T-helper 9 cell (primary cell): ENCODE data around the gene PTGER1.
A peak's percentile ranks its signal among the peaks of the same experiment; 100 is the strongest.
"Not testable (repeated sequence)": the region's sequence is repeated elsewhere in the genome, so short reads cannot be mapped to it uniquely, and the experiment has no call there.

Source experiments
- DNase-seq: peaks from one replicate; pipeline ENCODE4 v3.0.0-alpha.2; 2020
- total RNA-seq, 2 donors: gene quantifications; one replicate each; lab custom pipeline; 2026; lab: John Stamatoyannopoulos, UW

Gene PTGER1, protein sequence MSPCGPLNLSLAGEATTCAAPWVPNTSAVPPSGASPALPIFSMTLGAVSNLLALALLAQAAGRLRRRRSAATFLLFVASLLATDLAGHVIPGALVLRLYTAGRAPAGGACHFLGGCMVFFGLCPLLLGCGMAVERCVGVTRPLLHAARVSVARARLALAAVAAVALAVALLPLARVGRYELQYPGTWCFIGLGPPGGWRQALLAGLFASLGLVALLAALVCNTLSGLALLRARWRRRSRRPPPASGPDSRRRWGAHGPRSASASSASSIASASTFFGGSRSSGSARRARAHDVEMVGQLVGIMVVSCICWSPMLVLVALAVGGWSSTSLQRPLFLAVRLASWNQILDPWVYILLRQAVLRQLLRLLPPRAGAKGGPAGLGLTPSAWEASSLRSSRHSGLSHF
- 0 to 0.07 reads per million in 2 donors for total RNA-seq

DNA sequence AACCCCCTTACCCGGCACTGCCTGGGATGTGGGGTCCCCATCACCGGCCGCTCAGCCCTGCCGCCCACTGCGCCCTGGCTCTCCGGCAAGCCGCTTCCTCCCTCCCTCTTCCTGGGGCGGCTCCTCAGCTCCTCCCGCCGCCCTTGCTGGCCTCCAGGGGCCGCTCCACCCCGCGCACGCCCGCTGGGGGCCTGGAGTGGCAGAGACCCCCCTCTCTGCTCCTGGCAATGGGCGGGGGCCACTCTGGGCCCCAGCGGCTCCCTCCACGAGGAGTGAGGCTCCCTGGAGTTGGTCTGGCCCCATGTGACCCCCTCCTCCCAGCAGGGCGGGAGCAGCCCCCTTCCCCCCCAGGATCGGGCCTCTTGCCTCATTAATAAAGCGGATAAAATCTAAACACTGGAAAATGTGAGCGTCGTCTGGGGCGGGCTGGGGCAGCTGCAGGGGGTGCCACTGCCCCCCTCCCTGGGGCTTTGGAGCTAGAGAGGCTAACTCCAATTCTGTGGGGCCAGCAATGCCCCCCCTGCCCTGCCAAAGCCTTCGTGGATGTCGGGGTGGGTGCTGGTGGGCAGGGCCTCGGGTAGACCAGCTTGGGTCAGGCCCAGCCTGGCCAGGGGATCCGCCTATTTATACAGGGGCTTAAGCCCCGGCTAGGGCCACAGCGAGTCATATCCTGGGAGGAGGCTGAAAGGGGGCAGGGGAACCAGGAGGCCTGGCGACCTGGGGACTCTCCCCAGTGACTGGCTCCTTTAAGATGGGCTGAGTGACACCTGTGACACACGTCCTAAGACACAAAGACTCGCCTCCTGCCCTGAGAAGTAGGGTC is at the start of gene PTGER1:
TSS of gene PTGER1 (minus strand) at position 104 of the 823 bp plus-strand sequence. CDS start 1,034 bp downstream, outside the sequence.
- DNase-seq, result no peak

DNA sequence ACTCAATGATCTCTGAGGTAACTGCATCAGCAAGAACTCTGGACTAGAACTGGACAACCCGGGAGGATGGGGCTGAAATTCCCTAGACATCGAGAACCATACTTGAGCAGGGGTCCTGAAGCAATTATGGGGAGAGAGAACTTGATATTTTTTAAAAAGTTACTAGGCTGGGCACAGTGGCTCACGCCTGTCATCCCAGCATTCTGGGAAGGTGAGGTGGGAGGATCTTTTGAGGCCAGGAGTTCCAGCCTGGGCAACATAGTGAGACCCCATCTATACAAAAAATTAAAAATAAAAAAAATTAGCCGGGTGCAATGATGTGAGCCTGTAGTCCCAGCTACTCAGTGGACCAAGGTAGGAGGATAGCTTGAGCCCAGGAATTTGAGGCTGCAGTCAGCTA is 45.4 kb upstream of the PTGER1 start:
- no peak for DNase-seq

DNA sequence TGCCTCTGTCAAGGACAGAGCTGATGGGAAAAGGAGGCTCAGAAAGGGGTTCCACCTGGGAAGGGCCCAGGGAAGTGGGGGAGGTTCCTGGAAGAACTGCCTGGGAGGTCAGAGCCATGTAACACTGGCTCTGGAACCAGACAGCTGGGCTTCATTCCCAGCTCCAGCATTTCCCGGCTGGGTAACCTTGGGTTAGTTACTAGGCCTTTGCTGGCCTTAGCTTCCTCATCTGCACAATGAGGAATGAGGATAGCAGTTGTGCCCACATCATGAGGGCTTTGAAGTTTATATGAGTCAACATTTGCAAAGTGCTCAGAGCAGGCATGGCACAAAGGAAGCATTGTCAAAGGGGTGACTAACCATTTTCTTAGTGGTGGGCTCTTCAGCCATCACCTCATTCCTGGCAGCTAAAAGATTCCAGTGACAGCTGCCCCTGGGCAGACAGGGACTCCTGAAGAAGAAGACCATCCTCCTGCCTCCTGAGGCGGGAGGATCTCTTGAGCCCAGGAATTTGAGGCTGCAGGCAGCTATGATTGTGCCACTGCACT is 44.8 kb upstream of the PTGER1 start:
- DNase-seq, result no peak

DNA sequence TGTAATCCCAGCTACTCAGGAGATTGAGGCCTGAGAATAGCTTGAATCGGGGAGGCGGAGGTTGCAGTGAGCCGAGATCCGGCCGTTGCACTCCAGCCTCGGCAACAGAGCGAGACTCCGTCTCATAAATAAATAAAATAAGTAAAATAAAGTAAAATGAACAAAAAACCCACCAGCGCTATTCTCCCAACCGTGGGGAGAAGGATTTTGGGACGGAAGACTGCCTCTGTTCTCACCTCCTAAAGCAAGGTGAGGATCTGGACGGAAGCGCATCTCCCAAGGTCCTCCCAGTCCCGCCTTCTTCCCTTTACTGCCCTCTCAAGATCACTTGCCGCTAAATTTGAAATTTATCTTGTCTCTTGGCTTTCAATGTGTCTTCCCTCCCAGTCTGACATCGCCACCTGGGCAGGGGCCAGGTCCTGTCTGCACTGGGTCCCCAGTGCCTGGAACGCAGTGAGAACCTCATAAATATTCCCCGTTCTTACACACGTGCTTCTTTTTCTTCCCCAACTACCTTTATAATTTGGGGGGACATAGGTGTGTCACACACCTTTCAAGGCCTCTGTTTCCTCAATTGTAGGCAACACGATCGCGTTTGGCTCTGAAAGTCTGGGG is 44.2 kb upstream of the PTGER1 start:
- DNase-seq, result no peak

DNA sequence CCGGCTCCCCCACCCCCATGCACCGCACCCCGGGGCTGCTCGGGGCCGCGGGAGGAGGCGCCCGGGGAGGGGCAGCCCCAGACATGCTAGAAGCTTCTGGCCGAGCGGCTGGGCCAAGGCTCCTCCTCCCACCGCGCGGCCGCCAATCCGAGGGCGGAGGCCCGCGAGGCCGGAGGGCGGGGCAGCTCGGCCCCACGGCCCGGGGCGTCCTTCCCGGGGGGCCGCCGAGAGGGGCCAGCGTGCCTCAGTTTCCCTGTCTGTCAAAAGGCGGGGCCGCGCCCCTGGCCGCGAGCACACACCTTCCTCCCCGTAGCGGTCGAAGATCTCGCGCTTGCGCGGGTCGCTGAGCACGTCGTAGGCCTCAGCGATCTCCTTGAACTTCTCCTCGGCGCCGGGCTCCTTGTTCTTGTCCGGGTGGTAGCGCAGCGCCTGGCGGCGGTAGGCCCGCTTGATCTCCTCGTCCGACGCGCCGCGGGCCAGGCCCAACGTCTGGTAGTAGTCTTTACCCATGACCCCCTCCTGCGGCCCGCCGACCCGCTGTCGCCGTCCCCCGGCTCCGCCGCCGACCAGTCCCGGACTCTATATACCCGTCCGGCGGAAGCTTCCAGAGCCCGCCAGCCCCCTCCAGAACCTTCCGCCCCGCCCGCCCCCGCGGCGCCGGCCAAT is 42.8 kb upstream of the PTGER1 start, which contains the start of gene DNAJB1:
TSS of gene DNAJB1 (minus strand) at position 558 of the 666 bp plus-strand sequence. CDS start at position 510, 48 bp downstream.
- DNase-seq, result peak; percentile 40

DNA sequence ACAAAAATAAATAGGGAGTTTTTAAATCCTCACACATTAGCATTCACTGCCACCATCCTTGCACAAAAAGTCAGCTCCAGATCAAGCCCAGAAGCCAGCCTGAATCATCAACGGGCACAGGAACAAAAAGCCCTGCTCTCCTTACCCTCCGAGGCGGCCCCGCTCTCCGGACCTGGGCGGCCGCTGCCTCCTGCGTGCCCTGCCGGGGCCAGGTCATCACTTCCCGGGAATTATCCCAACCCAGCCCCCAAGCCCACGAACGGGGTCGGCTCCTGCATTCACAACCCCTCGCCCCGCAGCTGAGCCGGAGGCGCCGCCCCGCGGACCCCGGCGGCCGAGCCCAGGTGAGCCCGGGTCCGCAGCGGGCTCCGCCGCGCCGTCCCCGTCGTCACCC is 42.3 kb upstream of the PTGER1 start:
- no peak for DNase-seq

DNA sequence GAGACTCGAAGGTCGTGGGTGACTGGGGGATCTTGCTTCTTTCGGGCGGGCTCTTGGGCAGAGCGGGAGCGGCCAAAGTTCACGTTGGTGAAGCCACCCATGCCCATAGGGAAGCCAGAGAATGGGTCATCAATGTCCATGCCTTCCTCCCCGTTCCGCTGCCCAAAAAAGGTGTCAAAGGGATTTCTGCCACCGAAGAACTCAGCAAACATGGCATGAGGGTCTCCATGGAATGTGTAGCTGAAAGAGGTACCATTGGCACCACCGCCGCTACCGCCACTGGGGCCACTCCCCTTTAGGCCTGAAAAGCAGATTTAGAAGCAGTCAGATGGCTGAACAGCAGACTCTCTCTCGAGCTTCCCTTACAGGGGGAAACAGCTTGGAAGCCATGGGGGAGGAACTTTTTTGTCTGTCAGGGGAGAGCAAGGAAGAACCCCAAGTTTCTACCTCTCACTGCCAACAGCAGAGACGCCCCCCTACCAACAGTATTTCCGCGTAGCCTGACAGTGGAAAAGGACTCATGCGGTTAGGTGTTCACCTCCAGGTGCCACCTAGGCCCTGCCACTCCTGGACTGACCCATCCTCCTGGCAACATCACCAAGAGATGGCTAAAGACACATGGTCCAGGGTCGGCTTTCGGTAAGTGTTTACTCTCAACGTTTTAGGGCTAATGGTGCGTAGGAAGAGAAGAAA is 41.7 kb upstream of the PTGER1 start:
- no peak for DNase-seq

DNA sequence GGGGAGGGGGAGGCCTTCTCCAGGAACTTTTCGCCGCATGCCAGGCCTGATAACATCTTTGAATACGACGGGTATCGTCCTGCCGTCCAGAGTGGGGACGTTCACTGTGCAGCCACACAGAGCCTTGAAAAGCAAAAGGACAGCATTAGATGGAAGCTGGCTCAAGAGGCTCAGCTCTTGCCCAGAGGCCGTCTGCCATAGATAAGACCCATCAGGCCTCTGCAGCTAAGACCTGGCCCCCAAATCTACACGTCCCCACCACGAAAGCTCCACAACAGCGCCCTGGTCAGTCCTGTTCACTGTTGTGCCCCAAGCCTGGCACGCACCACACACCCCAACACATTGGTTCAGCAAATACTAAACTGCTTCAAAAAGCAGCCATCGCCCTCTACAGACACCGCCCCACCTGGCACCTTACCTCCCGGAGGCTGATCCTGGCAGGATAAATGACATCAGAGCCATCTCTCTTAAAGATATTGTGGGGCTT is 40.9 kb upstream of the PTGER1 start:
- DNase-seq, result no peak

DNA sequence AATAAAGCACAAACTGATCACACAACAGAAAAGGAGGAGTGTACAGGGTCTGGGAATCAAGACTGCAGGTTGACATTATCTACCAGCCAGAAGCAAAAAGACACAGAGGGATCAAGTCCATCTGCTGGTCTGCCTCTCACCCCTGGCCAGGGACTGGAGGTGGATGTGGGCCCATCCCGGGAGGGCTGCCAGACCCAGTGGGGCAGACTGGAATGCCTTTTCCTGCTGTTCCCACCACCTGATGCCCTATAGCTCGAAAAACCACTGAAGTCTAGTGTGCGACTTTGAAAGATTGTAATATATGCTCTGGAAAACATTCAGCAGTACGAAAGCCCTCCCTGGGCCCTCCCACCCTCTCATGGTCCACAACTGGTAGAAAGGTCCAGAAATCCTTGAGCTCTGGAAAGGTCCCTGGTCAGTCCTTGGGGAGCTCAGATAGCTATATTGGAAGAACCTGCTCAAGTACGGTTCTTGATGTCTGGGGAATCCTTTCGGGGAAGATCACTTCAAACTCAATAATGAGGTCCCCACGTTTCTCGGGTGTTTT is 40.4 kb upstream of the PTGER1 start:
- no peak for DNase-seq

DNA sequence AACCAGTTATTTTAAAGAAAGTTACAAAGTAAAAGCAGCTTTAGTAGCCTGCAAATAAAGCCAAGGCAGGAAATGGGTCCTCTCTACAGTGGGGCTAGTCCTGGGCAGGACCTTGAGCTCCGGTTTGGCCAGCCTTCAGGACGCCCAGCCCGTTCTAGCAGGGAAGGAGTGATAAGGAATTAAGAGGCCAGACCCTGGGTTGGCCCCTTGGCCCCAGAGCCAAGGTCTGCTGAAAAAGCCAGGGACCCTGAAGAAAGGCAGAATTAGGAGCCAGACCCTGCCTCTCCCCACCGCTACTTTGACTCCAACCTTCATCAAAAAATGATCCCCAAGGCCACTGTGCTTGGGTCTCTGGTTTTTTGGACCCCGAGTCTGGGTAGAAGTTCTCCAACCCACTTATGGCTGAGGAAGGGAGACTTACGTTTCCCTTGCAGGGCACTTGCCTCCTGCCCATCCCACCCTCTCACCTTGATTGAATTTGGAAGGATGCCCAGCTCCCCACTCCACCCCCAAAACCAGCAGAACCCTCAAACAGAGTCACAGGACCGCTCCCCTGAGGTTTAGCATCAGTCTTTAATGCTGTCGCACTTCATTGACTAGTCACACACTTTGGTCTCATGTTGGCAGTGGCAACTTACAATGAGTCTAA is 39.2 kb upstream of the PTGER1 start:
- DNase-seq, result no peak

DNA sequence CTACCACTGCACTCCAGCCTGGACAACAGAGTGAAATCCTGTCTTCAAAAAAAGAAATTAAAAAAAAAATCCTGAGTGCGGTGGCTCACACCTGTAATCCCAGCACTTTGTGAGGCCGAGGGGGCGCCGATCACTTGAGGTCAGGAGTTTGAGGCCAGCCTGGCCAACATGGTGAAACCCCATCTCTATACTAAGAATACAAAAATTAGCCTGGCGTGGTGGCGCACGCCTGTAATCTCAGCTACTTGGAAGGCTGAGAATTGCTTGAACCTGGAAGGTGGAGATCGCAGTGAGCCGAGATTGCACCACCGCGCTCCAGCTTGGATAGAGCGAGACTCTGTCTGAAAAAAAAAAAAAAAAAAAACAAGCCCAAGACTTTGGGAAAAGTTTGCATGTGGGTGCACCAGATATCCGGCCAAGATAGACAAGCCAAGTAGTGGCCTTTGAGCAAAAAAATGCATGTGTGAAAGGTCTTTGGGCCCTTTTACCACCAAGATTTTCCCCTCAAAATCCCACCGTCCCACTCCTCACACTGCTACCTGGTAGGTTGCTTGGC is 37.3 kb upstream of the PTGER1 start:
- no peak for DNase-seq

DNA sequence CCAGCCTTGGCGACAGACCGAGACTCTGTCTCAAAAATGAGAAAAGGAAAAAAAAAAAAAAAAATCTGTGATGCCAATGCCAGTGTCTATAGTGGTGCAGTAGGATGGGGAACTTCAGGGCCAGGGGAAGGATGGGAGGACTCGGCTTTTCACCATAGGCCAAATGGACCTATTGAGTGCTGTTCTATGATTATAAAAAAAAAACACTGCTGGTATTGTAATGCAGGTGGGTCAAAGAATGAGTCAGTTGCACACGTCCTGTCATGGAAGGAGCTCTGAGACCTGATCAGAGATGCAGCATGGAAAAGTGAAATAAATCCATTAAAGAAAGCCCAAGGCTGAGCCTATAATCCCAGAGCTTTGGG is 36.1 kb upstream of the PTGER1 start:
- DNase-seq, result no peak

DNA sequence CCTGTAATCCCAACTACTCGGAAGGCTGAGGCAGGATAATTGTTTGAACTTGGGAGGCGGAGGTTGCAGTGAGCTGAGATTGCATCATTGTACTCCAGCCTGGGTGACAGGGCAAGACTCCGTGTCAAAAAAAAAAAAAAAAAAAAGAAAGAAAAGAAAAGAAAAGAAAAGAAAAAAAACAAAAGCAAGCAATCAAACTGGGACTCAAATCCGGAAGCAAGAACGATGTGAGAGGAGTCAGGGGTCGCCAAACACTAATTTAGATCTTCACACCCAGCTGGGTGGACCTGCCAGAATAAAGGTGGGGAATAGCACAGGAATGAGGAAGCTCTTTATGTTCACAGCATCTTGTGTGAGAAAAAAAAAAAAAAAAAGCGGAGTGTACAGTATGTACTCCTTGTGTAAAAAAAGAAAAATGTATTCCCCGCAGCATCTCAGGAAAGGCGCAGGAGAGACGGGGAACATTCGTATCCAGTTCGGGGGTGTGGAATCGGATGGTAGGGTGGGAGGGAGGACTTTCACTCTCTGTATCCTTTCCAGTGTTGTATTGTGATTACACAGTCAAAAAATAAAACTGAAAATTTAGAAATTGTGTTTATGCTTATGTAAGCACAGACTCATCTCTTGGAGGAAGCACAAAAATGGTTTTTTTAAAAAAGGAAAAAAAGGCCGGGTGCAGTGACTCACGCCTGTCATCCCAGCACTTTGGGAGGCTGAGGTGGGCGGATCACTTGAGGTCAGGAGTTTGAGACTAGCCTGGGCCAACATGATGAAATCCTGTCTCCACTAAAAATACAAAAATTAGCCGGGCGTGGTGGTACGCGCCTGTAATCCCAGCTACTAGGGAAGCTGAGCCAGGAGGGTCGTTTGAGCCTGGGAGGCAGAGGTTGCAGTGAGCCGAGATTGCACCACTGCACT is 35.4 kb upstream of the PTGER1 start:
- DNase-seq, result no peak

DNA sequence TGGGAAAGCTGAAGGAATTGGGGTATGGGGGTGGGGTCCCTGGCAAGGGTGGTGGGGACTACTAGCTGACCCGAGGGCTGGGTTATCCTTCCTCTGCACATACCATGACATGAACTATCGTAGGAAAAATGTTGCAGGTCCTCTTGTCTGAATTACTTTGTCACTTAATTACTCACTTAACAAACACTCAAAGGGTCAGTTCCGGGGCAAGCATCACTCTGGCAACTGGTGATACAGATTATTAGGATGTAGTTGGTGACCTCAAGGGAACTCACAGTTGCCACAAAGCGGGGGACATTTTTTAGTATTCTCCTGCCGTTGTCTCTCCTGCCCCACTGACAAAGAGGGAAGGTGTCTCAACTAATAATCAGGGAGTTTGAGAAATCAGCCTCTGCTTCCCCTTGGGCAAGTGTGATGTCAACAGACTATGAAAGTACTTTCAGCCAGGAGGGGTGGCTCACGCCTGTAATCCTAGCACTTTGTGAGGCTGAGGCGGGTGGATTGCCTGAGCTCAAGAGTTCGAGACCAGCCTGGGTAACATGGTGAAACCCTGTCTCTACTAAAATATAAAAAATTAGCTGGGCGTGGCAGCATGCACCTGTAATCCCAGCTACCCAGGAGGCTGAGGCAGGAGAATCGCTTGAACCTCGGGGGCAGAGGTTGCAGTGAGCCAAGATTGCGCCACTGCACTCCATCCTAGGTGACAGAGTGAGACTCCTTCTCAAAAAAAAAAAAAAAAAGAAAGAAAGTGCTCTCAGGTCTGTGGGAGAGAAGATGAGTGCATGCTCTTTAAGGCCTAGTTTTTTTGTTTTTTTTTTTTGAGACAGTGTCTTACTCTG is 32.8 kb upstream of the PTGER1 start:
- no peak for DNase-seq

DNA sequence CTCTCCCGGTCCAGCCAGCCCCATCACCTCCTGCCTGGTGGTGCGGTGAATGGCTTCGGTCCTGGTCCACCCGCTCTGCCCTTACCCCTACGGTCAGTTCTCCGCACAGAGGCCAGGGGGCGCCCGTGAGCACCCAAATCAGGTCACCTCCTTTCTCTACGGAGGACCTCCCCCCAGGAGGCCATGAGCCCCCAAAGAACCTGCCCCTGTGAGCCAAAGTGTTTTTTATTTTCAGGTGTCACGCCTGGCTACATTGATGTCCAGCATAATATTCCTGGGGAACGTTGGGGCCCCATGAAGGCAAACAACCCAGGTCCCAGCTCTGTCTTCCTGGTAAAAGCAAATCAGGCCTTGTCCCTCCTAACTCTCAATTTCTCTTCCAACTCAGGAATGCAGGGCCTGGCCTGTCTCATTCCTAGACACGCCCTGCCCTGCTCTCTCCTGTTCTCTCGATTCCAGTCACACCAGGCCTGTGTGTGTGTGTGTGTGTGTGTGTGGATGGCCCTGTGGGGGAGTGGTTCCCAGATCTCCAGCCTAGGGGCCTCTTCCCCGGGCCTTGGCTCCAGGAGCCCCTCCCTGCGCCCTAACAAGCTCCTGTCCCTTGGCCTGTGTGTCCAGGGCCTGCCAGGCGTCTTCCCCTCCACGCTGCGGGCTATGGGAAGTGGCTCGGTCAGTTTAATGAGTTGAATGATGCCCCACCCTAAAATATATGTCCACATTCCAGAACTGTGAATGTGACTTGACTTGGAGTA is 30.5 kb upstream of the PTGER1 start:
- DNase-seq, result peak; percentile 71

DNA sequence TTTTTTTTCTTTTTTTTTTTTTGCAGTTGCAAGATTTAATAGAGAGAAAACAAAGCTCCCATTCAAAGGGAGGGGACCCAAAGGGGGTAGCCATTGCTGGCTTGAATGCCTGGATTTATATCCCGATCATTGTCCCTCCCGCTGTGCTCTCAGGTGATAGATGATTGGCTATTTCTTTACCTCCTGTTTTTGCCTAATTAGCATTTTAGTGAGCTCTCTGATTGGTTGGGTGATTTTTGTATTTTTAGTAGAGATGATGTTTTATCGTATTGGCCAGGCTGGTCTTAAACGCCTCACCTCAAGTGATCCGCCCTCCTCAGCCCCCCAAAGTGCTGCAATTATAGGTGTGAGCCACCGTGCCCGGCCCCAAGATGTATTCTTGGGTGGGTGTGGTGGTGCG is 29.4 kb upstream of the PTGER1 start:
- DNase-seq, result not testable (repeated sequence)

DNA sequence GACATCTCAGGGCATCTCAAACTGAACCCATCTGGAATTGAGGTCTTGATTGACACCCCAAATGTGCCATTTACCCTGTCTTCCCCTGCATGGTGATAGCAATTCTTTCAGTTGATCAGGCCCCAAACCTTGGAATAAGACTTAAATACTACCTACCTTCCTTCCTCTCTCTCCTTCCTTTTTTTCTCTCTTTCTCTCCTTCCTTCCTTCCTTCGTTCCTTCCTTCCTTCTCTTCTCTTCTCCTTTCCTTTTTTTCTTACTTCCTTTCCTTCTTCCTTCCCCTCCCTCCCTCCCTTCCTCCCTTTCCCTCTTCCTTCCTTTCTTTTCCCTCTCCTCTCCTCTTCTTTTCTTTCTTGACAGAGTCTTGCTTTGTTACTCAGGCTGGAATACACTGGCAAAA is 28.1 kb upstream of the PTGER1 start:
- no peak for DNase-seq
